ENCODE data around the gene KCNE4.

The KCNE4 gene

DNA sequence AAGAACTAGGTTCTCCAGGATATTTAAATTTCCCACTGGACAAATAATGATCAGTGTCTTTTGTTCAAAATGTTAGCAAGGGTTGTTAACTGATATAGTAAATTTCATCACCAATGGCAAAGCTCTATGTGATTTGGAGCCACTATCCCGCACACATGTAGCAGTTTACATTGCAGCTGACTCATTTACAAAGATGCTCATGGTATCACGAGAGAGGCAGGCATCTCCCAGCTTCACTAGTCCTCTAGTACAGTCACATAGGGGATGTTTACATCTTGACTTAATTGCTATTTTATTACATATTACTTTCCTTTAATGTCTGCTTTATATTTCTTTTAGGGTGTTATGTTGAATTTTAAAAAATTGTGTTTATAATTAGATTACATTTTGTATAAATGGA is 30.7 kb downstream of the KCNE4 start:
- no peak overlapping the region for H3K4me3 ChIP-seq (replicated peaks; ENCODE audit: low read depth, low read length)
- no peak for TF ChIP-seq CTCF (IDR thresholded peaks at IDR 0.05; ENCODE audit: low read length, missing control alignments)
- DNase-seq (ENCODE audit: low read depth), result no peak

GRCh38 chr2:223083402-223084070 is 31.5 kb downstream of the KCNE4 start:
- TF ChIP-seq CTCF (IDR thresholded peaks at IDR 0.05; ENCODE audit: low read length, missing control alignments), result no peak
- no peak for DNase-seq (ENCODE audit: low read depth)
- no peak overlapping the region for H3K4me3 ChIP-seq (replicated peaks; ENCODE audit: low read depth, low read length)

GRCh38 chr2:223084873-223085272 is 32.9 kb downstream of the KCNE4 start:
- DNase-seq (ENCODE audit: low read depth), result no peak
- no peak for TF ChIP-seq CTCF (IDR thresholded peaks at IDR 0.05; ENCODE audit: low read length, missing control alignments)

GRCh38 chr2:223086370-223086981 is 34.5 kb downstream of the KCNE4 start:
- TF ChIP-seq CTCF (IDR thresholded peaks at IDR 0.05; ENCODE audit: low read length, missing control alignments), result no peak
- no peak for DNase-seq (ENCODE audit: low read depth)
- H3K4me3 ChIP-seq (replicated peaks; ENCODE audit: low read depth, low read length), result no peak overlapping the region

More at GRCh38 chr2:223084873-223085272, 32.9 kb downstream of the KCNE4 start:
- no peak overlapping the region for H3K4me3 ChIP-seq (replicated peaks; ENCODE audit: low read depth, low read length)

- no peak overlapping the region for H3K4me3 ChIP-seq (replicated peaks; ENCODE audit: low read depth, low read length)
- DNase-seq (ENCODE audit: low read depth), result no peak
- TF ChIP-seq CTCF (IDR thresholded peaks at IDR 0.05; ENCODE audit: low read length, missing control alignments), result no peak
Observed at GRCh38 chr2:223087466-223087865, 35.5 kb downstream of the KCNE4 start.

DNA sequence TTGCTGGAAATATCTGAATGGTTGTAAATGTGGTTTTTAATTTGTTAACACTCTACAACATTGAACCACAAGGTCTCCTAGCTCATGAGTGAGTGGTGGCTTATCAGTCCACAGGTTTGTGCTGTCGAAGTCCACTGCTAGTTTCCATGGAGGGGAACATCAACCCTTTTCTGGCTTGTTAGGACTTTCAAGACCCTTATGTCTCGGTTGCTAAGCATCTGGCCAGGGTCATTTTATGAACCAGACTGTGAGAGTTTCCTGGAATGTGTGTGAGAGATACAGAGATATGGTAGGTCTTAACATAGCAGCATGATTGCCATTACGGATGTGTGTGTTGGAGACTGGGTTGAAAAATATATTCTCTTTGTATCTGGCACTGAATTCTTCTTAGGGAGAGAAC is 36.9 kb downstream of the KCNE4 start:
- H3K4me3 ChIP-seq (replicated peaks; ENCODE audit: low read depth, low read length), result no peak overlapping the region
- no peak for DNase-seq (ENCODE audit: low read depth)
- TF ChIP-seq CTCF (IDR thresholded peaks at IDR 0.05; ENCODE audit: low read length, missing control alignments), result no peak

DNA sequence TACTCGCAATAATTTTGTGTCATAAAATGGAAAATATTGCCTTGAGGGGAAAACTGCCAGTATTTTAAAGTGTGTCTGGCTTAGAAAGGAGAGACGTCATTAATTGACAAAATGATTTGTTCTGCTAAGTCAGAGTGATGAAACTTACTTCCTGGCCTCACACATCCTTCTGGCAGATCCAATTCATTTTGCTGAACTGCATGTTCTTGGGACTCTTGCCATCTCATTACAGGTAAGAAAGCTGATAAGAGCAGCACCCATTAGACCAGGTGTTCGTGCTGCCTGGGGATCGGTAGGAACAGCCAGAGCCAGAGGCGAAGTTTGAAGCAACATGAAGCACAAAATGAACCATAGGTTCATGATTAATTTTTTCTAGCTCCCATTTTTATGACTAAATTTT is 38.0 kb downstream of the KCNE4 start:
- H3K4me3 ChIP-seq (replicated peaks; ENCODE audit: low read depth, low read length), result no peak overlapping the region
- no peak for TF ChIP-seq CTCF (IDR thresholded peaks at IDR 0.05; ENCODE audit: low read length, missing control alignments)
- DNase-seq (ENCODE audit: low read depth), result no peak
